Panc1 (cell line): Measurements from ENCODE around the gene ALK. TPM values are rescaled to one million over a fixed set of nuclear protein-coding genes. Genes with fewer than 3 reads are reported as not detected.

Experiments
- ATAC-seq: fragments of 200-7000 bp; cut with Tn5 transposase; 2 replicates; pipeline ENCODE4 v1.9.1; 2020; ENCODE audit warnings: mild to moderate bottlenecking, moderate library complexity
- BruUV-seq: library from RNA; stranded (reverse); fragments of 400-500 nt; replicated peaks from 2 replicates; lab custom pipeline; 2021; lab: Mats Ljungman, UMichigan
- CTCF ChIA-PET: fragments of 300-600 bp; sonication (Branson Sonifier 250); formaldehyde crosslinking; loops from one replicate; lab custom pipeline; 2022; ENCODE audit warnings: antibody characterized with exemption; lab: Charles Lee
- POLR2A ChIA-PET: fragments of 300-600 bp; sonication (Branson Sonifier 250); formaldehyde crosslinking; loops from one replicate; lab custom pipeline; 2022; ENCODE audit warnings: antibody characterized with exemption; lab: Charles Lee
- DNase-seq: peaks from one replicate; pipeline ENCODE4 v3.0.0-alpha.2; 2010; ENCODE audit warnings: low read depth, low spot score
- H3K27ac ChIP-seq: 2 replicates; pipeline ENCODE4 v1.5.1; 2011; ENCODE audit warnings: mild to moderate bottlenecking, low read length, inconsistent platforms
- H3K27me3 ChIP-seq: fragments of 200-500 bp; sonication (Bioruptor generic); 2 replicates; pipeline ENCODE4 v1.6.0; 2014; ENCODE audit warnings: low read length, inconsistent platforms; ENCODE audit not compliant: control insufficient read depth, insufficient read depth
- H3K36me3 ChIP-seq: fragments of 200-500 bp; sonication (Bioruptor generic); 2 replicates; pipeline ENCODE4 v1.5.1; 2014; ENCODE audit warnings: inconsistent platforms, mild to moderate bottlenecking, low read length, moderate library complexity; ENCODE audit not compliant: control insufficient read depth, insufficient read depth
- H3K4me1 ChIP-seq: 2 replicates; pipeline ENCODE4 v1.5.1; 2011; ENCODE audit warnings: inconsistent platforms, mild to moderate bottlenecking, low read length, moderate library complexity; ENCODE audit not compliant: control insufficient read depth, insufficient read depth
- H3K4me3 ChIP-seq, 2 experiments: 2 replicates each; pipeline ENCODE4 v1.5.1; 2011 to 2012; ENCODE audit warnings: low read depth in 2 of 2, low read length in 2 of 2, mild to moderate bottlenecking in 2 of 2, inconsistent platforms in 1 of 2, moderate library complexity in 1 of 2
- H3K9me3 ChIP-seq: fragments of 200-500 bp; sonication (Bioruptor generic); 2 replicates; pipeline ENCODE4 v1.5.1; 2014; ENCODE audit warnings: low read depth, mild to moderate bottlenecking, inconsistent platforms, low read length, moderate library complexity; ENCODE audit not compliant: control insufficient read depth, insufficient read depth
- POLR2AphosphoS5 ChIP-seq: IDR thresholded peaks from 2 replicates; pipeline ENCODE4 v1.6.1; 2012; ENCODE audit warnings: mild to moderate bottlenecking, low read depth, low read length, moderate library complexity
- SIN3A ChIP-seq: IDR thresholded peaks from 2 replicates; pipeline ENCODE4 v1.6.1; 2012; ENCODE audit warnings: low read depth, mild to moderate bottlenecking, low read length, moderate library complexity, borderline replicate concordance; ENCODE audit not compliant: insufficient read depth
- TCF7L2 ChIP-seq: IDR thresholded peaks from 2 replicates; pipeline ENCODE4 v1.6.1; 2011; ENCODE audit warnings: mild to moderate bottlenecking, low read depth, low read length, inconsistent platforms
- in situ Hi-C: cut with HindIII; loops from 2 replicates; pipeline ENCODE4 v1.10.0; 2016; ENCODE audit warnings: low sequenced_read_pairs, low pct_unique_long_range_greater_than_20kb
- intact Hi-C: fragments of 100-400 bp; cut with micrococcal nuclease; formaldehyde crosslinking; loops from one replicate; pipeline ENCODE4 v1.10.0; 2022; ENCODE audit not compliant: unreplicated experiment
- total RNA-seq: library from RNA; stranded (reverse); gene quantifications from one replicate; pipeline ENCODE4 v1.2.1, GENCODE V29; 2021; ENCODE audit not compliant: unreplicated experiment
- TF ChIP-seq, protein P1 (sequence below): fragments of 450-650 bp; IDR thresholded peaks from 2 replicates; pipeline ENCODE4 v1.5.1; 2017; ENCODE audit warnings: mild to moderate bottlenecking
- TF ChIP-seq, protein P2 (sequence below), 2 experiments: IDR thresholded peaks; 2 replicates each; pipeline ENCODE4 v1.6.1; 2011 to 2012; ENCODE audit warnings: low read depth in 2 of 2, control low read depth in 1 of 2, low read length in 1 of 2, mild to moderate bottlenecking in 1 of 2, moderate library complexity in 1 of 2; ENCODE audit not compliant: insufficient read depth in 1 of 2

ALK gene
- total RNA-seq, 1 experiment from 2014 or later = not detected

DNA sequence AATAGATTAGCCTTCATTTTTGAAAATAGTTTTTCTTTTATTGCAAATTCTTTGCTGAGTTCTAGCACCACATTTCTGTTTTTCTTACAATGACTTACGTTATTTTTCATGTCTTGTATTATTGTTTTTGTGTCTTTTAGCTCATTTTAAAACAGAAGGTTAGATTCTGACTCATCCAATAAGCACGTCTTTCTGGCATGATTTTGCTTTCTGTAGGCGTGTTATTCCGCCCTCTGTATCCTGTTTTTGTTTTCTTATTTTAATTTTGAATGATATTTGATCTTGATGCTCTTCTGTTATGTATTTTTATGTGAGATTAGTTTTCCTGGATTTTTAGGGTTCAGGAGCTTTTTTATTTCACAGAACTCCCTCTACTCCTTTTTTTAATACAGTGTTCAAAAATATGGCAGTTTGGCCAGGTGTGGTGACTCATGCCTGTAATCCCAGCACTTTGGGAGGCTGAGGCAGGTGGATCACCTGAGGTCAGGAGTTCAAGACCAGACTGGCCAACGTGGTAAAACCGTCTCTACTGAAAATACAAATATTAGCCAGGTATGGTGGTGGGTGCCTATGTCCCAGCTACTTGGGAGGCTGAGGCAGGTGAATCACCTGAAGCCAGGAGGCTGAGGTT lies 661.1 kb downstream of the ALK start:
- BruUV-seq = no TSS peak
- no peak overlapping the region for H3K4me3 ChIP-seq
- in situ Hi-C loops (no loop called here), intact Hi-C loops (no loop called here)
- peaks cover 20% of the 10 kb centered on the region for H3K27me3 ChIP-seq
- POLR2A ChIA-PET = no interaction called here
- H3K36me3 ChIP-seq = no peaks in the 10 kb centered on the region
- no peaks in the 10 kb centered on the region for H3K4me1 ChIP-seq
- DNase-seq = no peak
- CTCF ChIA-PET = interaction anchor here (0.7 kb wide), 1 partner anchor 96 kb away, joined by 4 read pairs; no protein-coding TSS in a partner anchor
- TF ChIP-seq, protein P1, sequence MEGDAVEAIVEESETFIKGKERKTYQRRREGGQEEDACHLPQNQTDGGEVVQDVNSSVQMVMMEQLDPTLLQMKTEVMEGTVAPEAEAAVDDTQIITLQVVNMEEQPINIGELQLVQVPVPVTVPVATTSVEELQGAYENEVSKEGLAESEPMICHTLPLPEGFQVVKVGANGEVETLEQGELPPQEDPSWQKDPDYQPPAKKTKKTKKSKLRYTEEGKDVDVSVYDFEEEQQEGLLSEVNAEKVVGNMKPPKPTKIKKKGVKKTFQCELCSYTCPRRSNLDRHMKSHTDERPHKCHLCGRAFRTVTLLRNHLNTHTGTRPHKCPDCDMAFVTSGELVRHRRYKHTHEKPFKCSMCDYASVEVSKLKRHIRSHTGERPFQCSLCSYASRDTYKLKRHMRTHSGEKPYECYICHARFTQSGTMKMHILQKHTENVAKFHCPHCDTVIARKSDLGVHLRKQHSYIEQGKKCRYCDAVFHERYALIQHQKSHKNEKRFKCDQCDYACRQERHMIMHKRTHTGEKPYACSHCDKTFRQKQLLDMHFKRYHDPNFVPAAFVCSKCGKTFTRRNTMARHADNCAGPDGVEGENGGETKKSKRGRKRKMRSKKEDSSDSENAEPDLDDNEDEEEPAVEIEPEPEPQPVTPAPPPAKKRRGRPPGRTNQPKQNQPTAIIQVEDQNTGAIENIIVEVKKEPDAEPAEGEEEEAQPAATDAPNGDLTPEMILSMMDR = no peak
- TF ChIP-seq, protein P2, sequence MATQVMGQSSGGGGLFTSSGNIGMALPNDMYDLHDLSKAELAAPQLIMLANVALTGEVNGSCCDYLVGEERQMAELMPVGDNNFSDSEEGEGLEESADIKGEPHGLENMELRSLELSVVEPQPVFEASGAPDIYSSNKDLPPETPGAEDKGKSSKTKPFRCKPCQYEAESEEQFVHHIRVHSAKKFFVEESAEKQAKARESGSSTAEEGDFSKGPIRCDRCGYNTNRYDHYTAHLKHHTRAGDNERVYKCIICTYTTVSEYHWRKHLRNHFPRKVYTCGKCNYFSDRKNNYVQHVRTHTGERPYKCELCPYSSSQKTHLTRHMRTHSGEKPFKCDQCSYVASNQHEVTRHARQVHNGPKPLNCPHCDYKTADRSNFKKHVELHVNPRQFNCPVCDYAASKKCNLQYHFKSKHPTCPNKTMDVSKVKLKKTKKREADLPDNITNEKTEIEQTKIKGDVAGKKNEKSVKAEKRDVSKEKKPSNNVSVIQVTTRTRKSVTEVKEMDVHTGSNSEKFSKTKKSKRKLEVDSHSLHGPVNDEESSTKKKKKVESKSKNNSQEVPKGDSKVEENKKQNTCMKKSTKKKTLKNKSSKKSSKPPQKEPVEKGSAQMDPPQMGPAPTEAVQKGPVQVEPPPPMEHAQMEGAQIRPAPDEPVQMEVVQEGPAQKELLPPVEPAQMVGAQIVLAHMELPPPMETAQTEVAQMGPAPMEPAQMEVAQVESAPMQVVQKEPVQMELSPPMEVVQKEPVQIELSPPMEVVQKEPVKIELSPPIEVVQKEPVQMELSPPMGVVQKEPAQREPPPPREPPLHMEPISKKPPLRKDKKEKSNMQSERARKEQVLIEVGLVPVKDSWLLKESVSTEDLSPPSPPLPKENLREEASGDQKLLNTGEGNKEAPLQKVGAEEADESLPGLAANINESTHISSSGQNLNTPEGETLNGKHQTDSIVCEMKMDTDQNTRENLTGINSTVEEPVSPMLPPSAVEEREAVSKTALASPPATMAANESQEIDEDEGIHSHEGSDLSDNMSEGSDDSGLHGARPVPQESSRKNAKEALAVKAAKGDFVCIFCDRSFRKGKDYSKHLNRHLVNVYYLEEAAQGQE (IDR thresholded peaks at IDR 0.05; ENCODE audit: insufficient read depth in 1 of 2, low read depth in 2 of 2, low read length in 1 of 2) = no peak
- TF ChIP-seq TCF7L2 (no peak), SIN3A (no peak), POLR2AphosphoS5 (no peak)
- no peaks in the 10 kb centered on the region for H3K9me3 ChIP-seq
- no peak for ATAC-seq
- no peak overlapping the region for H3K27ac ChIP-seq

DNA sequence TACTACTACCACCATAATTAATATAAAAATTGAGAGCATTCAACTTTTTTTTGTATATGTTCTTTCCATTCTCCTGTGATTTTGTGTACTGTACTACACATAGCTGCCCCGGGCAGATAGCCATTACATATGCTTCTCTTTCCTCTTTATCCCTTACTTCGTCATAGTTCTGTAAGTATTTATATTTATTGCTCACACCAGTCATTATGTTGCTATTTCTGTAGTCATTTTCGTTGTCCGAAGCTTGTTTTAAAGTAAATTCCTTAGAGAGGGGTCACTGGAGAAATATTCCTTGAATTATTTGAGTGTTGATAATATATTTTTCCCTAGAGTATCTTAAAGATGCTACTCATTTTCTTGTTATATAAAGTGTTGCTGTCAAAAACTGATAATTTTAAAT lies 662.2 kb downstream of the ALK start:
- no peak overlapping the region for H3K4me3 ChIP-seq
- in situ Hi-C loops (no loop called here), intact Hi-C loops (no loop called here)
- POLR2A ChIA-PET = no interaction called here
- ATAC-seq (no peak), DNase-seq (no peak)
- H3K36me3 ChIP-seq = no peaks in the 10 kb centered on the region
- H3K4me1 ChIP-seq = no peaks in the 10 kb centered on the region
- no peak for TF ChIP-seq SIN3A
- TF ChIP-seq, protein P1 = no peak
- TF ChIP-seq POLR2AphosphoS5 = no peak
- TF ChIP-seq, protein P2 (IDR thresholded peaks at IDR 0.05; ENCODE audit: insufficient read depth in 1 of 2, low read depth in 2 of 2, low read length in 1 of 2) = no peak
- H3K27ac ChIP-seq = no peak overlapping the region
- H3K9me3 ChIP-seq = no peaks in the 10 kb centered on the region
- peaks cover 23% of the 10 kb centered on the region for H3K27me3 ChIP-seq
- CTCF ChIA-PET = no interaction called here
- BruUV-seq = no TSS peak
